GM21367 (cell line): ENCODE data around the gene POMC.
A peak's percentile ranks its signal among the peaks of the same experiment; 100 is the strongest.
"Not testable (repeated sequence)": the region's sequence is repeated elsewhere in the genome, so short reads cannot be mapped to it uniquely, and the experiment has no call there.

ENCODE experiments used
- ATAC-seq: cut with Tn5 transposase; IDR thresholded peaks from one replicate; pipeline ENCODE4 v1.9.1; 2021; ENCODE audit not compliant: unreplicated experiment

Gene POMC

DNA sequence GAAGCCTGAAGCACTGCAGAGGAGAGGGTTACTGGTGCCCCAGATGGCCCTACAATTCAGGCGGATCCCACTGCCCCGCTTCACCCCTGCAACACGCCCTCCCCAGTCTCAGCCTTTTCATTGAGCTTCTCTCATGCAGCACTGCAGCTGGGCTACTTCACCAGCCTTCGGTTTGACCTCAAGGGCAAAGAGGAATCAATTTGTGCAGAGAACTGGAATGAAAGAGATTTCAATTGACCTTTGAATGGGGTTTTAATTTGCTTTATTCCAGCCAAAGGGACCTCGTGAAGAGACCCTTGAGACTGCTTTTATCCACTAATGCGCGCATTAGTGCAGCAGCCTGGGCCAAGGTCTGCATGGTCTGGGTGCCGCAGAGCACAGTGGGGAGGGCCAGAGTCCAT lies 8.8 kb upstream of the POMC start:
- ATAC-seq: no peak

DNA sequence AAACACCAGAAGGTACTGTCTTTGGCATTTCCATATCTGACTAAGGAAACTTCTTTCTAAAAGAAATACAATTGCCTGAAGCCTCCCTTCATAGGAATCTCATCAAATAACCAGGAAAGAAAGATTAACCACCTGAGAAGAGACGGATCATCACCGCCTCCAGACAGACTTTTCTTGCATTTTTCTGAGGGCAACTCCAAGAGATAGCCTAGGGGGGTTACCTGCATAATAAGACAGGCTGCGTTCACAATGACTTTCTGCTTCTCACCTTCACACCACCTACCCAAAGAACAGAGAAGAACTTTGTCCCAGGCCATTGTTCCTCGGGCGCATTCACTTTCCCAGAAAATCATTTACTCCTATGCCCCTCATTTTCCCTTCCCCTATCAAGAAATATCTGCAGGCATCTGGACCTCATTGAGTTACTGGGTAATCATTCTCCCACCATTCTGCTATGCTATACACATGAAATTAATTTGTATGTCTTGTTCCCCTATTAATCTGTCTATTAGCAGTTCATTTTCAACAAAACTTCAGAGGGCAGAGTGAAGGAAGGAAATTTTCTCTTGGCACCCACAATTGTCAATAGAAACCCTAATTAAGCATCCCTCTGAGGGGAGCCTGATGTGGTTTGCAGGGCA lies 8.3 kb upstream of the POMC start:
- no peak for ATAC-seq

DNA sequence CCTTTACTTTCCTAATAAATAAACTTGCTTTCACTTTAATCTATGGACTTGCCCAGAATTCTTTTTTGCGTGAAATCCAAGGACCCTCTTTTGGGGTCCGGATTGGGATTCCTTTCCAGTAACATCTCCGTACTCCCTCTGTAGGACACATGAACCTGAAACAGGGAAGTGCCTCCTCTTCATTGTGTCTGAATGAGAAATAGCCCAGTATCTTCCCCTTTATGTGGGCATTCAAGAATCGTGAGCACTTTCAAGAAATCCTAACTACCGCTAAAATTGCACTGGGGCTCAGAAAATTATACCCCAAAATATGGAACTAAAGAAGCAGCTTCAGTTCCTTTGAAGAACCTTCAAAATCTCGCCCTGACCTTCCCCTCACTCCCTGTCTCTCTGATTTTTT lies 7.8 kb upstream of the POMC start:
- no peak for ATAC-seq

DNA sequence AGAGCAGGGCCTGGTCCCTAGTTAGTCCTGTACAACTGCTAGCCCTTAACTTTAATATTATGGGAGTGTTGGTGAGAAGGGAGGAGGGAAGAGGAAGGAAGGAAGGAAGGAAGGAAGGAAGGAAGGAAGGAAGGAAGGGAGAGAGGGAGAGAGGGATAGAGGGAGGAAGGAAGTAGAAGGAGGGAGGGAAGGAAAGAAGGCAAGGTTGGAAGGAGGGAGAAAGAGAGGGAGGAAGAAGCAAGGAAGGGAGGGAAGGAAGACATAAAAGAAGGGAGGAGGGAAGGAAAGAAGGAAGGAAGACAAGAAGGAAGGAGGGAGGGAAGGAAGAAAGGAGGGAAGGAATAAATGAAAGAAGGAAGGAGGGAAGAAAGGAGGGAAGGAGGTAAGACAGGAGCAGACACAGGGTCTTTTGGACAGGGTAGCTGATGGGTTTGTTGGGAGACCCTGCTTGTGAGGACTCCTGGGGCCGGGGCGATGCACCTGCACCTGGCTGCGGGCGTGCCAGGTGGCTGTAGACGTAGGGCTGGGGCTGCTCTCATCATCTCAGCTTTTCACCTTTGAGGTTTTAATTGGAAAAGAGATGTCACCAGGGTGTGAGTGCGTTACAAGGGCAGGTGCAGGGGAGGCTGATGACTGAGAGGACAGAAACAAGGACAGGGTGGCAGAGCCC lies 5.9 kb upstream of the POMC start:
- ATAC-seq: no peak

DNA sequence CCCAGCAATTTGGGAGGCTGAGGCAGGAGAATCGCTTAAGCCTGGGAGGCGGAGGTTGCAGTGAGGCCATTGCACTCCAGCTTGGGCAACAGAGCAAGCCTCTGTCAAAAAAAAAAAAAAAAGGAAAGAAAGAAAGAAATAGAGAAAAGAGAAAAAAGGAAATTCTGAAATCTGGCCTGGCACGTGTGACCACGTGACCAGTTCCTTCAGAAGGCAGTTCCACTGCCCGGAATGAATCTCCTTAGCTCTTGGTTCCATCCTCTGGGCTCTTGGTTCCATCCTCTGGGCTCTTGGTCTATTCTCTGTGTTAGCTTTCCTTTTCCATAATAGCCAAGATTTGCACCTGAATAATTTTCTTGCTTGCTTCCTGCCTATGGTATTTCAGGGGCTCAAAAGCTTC lies 5.3 kb upstream of the POMC start:
- ATAC-seq: no peak

DNA sequence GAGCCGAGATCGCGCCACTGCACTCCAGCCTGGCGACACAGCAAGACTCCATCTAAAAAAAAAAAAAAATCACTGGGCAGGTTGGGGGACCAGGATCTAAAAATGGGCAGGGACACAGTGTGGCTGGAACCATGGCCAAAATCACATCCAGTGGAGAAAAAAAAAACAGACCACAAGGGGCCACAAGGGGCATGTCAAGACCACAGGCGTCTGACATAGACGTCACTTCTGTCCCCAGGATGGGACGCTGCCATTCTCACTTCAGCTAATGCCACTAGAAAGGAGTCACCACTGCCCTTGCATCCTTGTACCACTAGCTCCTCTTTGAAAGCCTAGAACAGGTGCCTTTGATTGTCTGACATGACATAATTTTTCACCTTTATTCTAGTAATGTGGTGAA lies 2.5 kb upstream of the POMC start:
- ATAC-seq: no peak

DNA sequence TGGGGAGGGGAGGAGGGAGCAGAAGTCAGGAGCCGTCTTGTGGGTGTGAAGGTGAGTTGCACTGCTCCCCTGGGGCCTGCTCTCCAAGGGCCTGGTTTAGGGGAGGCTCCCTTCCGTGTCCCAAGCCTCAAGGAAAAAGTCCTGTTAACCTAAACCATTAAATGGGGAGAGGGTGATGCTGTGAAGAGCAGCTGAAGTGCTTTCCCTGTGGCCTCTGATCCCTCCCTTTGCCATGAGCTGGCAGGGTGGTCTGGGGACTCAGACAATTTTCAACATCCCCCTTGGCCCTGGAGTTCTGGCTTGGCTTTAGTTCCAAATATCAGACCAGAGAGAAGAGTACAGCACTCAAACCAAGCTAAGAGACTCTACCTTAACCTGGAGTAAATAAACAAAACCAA lies 692 bp upstream of the POMC start:
- no peak for ATAC-seq

DNA sequence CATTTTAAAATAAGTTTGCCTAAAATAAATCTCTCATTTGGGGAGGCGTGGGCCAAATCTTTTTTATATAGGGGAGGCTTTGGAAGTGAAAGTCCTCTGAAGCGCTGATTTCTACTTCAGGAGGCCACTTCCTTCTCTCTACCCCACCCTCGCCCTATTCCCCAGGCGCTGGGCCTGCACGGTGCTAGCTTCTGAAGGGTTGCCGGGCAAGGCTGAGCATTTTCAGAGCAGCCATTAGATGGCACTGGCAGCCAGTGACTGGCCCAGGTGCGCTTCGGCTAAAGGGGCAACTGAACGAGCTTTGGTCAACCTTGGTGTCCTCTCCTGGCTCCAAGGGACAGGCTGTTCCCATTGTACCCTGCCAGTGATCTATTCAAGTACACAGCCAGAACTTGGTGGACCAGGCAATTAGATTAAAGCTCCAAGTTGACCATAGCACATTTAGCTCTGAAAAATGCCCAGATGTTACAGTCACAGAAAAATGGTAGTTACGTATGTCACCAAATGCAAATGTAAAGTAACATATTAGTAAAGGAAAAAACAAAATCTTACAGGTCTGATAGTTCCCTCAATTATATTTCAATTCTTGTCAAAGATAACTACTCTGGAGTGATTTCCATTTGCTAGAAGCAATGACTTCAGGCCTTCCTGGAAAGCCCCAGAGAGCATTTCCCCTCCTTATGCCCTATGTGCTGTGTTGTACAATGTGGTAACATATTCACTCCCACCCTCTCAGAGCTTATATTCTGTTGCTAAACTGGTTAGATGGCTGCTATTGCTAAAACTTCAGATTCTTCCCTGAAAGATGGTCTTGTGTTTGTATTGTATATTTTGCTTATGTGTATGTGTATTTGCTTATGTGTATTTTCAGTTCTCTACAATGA lies 2.1 kb downstream of the POMC start:
- no peak for ATAC-seq

DNA sequence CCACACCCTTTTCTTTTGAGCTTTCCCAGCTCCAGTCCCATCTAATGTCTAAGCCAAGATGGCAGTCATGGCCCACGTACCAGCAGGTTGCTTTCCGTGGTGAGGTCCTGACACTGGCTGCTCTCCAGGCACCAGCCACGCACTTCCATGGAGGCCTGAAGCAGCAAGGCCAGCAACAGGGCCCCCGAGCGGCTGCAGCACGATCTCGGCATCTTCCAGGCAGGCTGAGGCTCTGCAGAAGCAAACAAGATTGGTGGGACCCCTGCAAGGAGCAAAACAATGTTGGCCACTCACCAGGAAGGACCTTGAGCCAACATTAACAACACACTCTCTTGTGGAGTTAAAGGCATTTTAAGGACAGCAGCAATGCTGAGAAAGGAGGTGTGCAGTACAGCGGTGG lies 3.8 kb downstream of the POMC start:
- no peak for ATAC-seq

DNA sequence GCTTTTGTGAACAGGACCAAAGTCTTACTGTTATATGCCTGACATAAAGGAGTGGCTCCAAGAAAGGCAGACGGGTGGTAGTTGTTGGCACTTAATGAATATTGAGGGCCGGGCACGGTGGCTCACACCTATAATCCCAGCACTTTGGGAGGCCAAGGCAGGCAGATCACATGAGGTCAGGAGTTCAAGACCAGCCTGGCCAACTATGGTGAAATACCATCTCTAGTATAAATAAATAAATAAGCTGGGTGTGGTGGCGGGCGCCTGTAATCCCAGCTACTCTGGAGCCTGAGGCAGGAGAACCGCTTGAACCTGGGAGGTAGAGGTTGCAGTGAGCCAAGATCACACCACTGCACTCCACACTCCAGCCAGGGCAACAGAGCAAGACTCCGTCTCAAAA lies 6.3 kb downstream of the POMC start:
- not testable (repeated sequence) for ATAC-seq

DNA sequence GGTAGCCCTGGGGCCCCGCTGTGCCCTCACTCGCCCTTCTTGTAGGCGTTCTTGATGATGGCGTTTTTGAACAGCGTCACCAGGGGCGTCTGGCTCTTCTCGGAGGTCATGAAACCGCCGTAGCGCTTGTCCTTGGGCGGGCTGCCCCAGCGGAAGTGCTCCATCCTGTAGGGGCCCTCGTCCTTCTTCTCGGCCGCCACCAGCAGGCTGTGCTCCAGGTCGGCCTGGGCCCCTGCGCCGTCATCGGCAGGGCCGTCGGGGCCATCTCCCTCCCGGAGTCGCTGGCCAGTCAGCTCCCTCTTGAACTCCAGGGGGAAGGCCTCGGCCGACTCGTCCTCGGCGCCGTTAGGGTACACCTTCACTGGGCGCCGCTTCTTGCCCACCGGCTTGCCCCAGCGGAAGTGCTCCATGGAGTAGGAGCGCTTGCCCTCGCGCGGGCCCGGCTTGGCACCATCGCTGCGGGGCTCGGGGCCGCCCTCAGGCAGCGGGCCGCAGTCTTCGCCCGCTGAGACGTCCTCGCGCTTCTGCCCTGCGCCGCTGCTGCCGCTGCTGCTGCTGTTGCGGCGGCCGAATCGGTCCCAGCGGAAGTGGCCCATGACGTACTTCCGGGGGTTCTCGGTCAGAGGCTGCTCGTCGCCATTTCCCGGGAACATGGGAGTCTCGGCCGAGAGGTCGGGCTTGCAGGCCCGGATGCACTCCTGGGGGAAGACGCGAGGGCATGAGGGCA lies 7.2 kb downstream of the POMC start:
- ATAC-seq: peak; percentile 43

DNA sequence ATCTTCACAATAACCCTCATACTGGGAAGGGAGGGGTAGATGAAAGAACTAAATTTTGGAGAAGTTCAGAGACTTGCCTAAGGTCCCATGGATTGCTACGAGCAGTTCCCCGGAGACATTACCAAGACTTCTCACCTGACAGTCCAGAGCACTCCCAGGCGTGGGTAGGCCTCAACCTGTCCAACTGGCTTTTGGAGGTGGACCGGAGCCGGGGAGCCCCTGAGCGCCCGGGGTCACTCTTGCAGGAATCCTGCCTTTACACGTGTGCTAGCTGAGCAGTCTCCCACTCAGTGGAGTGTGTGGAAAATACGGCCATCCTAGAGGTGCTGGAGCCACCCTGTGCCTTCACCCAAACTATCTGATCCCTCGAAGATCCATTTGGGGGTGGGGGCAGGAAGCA lies 8.0 kb downstream of the POMC start:
- ATAC-seq: no peak

DNA sequence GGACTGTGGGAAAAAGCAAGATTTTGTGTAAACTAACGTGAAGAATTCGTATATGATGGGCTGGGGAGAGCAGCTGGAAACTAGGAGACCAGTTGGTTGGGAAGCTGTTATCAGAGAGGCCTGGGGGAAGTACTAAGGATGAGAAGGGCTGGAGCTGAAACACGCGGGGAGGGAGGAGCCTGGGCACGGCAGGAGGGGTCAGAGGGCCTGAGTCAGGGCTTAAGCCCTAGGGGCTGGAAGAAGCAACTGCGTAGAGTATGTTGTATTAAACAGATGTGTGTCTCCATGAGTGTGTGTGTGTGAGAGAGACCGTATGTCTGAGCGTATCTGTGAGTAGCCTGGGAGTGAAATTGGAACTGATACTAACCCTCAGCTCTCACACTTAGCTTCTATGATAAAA lies 8.4 kb downstream of the POMC start:
- no peak for ATAC-seq

DNA sequence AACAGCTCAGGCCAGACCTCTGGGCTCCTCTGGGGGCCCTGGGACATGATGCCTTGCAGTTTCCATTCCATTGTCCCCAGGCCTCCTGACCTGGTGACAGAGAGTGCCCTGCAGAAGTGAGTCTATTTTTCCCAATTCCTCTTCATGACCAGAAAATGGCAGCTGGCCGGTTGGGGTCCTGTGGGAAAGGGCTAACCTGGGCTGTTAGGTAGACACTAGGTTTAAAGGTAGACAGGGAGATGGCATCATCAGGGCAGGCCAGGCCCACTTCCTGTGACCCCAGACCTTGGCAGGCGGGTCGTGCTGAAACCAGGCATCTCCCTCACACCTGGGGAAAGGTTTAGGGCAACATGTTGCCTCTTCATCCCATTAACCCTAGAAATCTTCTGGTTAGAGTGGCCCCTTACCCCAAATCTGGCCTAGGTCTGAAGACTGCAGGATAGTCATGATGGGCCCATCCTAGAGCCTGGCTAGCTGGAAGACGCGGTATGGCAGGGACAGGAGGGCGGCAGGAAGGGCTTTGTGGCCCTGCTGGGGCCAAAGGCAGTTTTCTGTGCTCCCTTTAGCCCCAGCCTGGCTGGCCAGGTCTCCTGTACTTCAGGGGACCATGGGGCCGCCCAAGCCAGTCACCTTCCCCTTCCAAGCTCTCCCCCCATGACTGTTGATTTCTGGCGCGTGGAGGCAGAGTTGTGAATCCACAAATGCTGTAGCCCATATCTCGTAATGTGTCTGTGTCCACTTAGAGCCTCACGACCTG lies 10.1 kb downstream of the POMC start:
- no peak for ATAC-seq

DNA sequence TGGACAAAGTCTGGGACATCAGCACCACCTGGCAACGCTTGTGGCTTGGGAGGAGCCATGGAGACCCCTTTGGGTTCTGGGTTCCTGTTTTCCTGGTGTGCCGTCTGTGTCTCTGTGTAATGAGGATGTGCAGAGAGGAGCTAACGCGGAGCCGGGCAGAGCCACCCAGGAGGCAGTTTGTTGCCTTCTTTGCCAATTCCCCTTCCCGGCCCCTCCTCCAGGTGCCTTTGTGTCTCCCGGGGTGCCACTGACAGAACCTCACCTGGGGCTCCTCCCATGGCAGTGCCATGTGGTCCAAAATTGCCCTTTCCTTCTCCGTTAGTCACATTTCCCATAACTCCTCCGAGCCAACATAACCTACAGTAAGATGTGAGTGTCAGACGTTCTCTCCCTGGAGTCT lies 13.0 kb downstream of the POMC start:
- ATAC-seq: no peak

DNA sequence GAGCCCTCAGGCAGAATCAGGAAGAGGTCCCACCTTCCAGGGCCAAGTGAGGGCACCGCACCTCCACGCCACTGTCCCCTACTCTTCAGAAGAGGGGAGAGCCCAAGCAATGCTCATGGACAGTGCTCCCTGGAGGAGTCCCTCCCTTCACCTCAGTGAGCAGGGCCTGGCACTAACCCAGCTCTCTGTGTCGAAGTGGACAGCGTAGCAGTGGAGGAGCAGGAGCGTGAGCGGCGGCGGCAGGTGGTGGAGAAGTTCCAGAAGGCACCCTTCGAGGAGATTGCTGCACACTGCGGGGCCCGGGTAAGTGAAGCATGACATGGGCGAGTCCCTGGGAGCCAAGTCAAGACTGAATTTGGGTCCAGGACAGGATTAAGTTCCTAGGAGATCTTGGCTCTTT lies 16.7 kb downstream of the POMC start:
- ATAC-seq: no peak

DNA sequence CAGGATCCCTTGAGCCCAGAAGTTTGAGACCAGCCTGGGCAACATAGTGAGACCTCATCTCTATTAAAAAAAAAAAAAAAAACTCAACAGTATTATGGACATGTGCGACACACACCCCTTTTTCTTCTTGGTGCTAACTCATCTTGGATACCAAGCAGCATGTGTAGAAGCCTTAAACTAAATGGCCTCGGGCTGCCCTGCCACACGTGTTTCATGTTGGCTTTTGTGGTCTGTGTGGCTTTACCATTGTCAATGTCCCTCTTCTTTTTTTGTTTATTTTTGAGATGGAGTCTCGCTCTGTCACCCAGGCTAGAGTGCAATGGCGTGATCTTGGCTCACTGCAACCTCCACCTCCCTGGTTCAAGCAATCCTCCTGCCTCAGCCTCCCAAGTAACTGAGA lies 17.4 kb downstream of the POMC start:
- ATAC-seq: not testable (repeated sequence)

DNA sequence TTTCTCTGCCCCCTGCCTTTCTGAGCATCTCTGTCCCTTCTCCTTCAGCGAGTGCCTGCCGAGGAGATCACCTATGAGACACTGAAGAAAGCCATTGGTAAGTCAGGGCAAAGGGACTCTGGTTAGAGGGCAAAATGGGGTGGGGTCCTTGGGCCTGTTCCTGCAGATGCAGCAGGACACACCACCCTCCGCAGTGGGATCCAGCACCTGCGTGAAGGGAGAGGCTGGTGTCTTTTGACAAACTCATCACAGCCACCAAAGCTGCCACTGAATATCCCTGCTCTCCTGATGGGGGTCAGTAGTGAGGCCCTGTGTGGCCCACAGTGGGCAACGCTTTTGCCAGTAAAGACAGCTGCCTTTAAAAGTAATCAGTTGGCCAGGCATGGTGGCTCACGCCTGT lies 18.7 kb downstream of the POMC start:
- ATAC-seq: no peak

DNA sequence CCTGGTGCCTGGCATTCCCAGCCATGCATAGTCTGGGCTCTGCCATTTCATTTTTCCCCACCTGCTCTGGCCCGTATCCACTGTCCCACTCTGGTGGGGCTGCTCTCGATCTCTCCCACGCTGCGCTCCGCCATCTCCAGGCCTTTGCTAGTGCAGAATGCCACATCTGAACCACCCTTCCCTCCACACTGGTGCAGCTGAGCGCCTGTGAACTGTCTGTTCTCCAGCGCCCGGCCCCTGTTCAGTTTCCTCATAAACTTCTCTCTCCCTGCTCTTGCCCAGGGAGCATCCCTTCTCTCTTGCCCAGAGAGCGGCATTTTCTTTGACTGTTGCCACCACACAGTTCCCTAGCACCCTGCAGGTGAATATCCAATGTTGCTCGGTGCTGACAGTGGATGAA lies 21.5 kb downstream of the POMC start:
- ATAC-seq: no peak

DNA sequence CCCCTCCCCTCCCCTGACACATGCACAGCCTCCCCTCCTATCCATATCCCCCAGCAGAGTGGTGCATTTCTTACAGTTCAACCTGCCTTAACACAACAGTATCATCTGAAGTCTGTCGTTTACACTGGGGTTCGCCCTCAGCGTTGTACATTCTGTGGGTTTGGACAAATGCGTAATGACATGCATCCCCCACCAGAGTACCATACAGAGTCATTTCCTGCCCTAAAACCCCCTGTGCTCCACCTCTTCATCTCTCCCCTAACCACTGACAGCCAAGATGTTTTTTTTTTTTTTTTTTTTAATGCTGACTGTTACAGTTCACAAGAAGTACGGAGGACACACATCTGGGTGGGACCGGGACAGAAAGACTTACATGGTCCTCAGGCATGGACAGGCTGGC lies 22.6 kb downstream of the POMC start:
- no peak for ATAC-seq

DNA sequence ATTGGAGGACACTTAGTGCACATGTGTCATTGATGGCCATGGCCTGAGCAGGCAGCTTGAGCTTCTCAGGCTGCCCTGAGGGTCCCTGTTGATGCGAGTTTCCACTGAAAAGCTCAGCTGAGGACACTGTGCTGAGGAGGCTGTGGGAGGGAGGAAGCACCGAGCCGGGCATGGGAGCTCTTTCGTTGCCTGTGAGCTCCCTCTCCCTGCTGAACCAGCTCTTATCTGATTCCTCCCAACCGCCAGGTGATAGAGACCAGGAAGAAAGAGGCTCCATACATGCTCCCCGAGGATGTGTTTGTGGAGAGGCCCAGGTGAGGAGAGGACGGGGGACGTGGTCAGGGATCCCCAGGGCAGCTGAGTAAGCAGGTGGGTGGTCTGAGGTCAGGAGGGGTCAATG lies 27.3 kb downstream of the POMC start:
- no peak for ATAC-seq
